ENCODE results near the gene NME2. TPM values are rescaled to one million over a fixed set of nuclear protein-coding genes. Genes with fewer than 3 reads are reported as not detected.

Gene NME2
- total RNA-seq, 1 donor = 162 TPM

DNA sequence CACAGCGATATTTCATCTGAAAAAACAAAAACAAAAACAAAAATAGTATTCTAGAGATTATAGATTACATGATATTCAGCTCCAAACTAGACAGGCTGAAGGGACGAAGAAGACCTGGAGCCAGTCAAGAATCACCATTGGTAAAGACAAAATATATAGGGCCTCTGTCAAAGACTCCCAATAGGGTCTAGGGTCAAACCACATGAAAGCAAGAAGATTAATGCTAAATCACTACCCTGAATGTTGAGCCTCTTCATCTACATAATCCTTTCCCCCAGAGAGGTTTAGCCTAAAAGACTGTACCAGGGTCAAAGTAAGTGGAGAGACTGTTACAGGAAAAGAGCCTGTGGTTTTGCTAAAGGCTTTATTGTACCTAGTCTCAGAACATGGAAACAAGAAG is 23.6 kb upstream of the NME2 start:
- no peak overlapping the region for H3K4me3 ChIP-seq (ENCODE audit: low read length)
- no peaks in the 10 kb centered on the region for H3K27me3 ChIP-seq (ENCODE audit: insufficient read depth, low read length)
- H3K4me1 ChIP-seq (ENCODE audit: insufficient read depth, low read length) = no peaks in the 10 kb centered on the region
- H3K9me3 ChIP-seq (ENCODE audit: low read depth, low read length) = no peaks in the 10 kb centered on the region

DNA sequence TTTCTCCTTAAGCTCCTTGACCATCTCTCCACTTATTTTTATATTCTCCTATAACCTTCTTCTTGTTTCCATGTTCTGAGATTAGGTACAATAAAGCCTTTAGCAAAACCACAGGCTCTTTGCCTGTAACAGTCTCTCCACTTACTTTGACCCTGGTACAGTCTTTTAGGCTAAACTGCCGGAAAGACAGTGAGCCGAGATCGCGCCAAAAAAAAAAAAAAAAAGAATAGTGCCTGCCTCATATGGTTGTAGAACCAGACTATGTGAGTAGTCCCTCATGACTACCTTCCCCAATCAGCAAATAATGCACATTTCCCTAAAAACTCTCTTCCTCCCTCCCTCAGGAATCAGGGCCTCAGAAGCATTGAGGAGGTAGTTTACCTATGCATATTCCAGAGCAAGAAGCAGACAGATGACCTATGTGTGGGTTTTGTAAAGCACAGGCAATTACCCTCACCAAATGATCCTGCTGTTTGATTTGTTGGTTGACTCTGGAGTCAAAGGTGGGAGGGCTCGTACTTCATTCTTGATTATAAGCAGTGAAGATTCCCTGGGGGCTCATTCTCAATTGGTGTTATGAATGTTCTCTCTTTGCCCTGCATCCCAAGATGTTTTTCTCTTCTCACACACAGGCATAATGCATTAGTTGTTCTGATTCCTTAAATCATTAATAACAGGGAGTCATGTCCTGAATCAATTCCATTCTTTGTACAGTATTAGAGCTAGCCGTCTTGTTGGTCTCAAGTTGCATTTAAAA is 21.8 kb upstream of the NME2 start:
- Histone ChIP-seq H3K27me3 (ENCODE audit: insufficient read depth, low read length) (no peaks in the 10 kb centered on the region), H3K4me1 (ENCODE audit: insufficient read depth, low read length) (no peaks in the 10 kb centered on the region), H3K4me3 (ENCODE audit: low read length) (no peak overlapping the region), H3K9me3 (ENCODE audit: low read depth, low read length) (no peaks in the 10 kb centered on the region)

DNA sequence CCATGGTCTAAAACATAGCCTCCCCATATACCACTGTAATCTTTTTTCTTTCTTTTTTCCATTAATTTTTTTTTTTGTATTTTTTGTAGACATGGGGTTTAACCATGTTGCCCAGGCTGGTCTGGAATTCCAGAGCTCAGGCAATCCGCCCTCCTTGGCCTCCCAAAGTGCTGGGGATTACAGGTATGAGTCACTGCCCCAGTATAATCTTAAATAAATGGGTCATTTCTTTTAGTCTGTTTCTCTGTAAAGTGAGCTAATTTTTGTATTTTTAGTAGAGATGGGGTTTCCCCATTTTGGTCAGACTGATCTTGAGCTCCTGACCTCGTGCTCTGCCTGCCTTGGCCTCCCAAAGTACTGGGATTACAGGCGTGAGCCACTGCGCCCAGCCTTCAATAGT is 18.6 kb upstream of the NME2 start:
- peaks cover 5% of the 10 kb centered on the region for H3K4me1 ChIP-seq (ENCODE audit: insufficient read depth, low read length)
- H3K27me3 ChIP-seq (ENCODE audit: insufficient read depth, low read length) = no peaks in the 10 kb centered on the region
- H3K4me3 ChIP-seq (ENCODE audit: low read length) = no peak overlapping the region
- H3K9me3 ChIP-seq (ENCODE audit: low read depth, low read length) = no peaks in the 10 kb centered on the region

DNA sequence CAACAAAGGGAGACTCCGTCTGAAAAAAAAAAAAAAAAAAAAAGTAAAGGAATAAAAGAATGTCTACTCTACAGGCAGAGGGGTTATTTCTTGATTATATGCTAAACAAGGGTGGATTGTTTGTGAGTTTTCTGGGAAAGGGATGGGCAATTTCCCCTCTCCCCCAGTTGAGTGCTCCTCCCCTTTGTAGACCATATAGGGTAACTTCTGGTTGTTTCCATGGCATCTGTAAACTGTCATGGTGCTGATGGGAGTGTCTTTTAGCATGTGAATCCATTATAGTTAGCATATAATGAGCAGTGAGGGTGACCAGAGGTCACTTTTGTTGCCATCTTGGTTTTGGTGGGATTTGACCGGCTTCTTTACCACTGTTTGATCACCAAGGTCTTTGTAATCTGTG is 17.0 kb upstream of the NME2 start:
- Histone ChIP-seq H3K4me3 (ENCODE audit: low read length) (no peak overlapping the region), H3K4me1 (ENCODE audit: insufficient read depth, low read length) (peaks cover 13% of the 10 kb centered on the region), H3K27me3 (ENCODE audit: insufficient read depth, low read length) (no peaks in the 10 kb centered on the region), H3K9me3 (ENCODE audit: low read depth, low read length) (no peaks in the 10 kb centered on the region)

DNA sequence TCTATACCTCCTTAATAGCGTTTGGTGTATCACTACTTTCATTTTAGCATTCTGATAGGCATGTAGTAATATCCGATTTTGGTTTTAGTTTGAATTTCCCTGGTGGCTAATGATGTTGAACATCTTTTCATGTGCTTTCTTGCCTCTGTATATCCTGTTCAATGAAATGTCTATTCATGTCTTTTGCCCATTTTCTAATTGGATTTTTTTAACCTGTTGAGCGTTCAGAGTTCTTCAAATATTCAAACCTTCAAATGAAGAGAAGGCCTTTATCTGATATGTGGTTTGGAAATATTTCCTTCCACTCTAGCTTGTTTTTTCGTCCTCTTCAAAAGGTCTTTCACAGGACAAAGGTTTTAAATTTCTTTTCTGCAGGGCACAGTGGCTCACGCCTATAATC is 15.3 kb upstream of the NME2 start:
- Histone ChIP-seq H3K27me3 (ENCODE audit: insufficient read depth, low read length) (no peaks in the 10 kb centered on the region), H3K9me3 (ENCODE audit: low read depth, low read length) (no peaks in the 10 kb centered on the region), H3K4me1 (ENCODE audit: insufficient read depth, low read length) (peaks cover 23% of the 10 kb centered on the region), H3K4me3 (ENCODE audit: low read length) (no peak overlapping the region)

DNA sequence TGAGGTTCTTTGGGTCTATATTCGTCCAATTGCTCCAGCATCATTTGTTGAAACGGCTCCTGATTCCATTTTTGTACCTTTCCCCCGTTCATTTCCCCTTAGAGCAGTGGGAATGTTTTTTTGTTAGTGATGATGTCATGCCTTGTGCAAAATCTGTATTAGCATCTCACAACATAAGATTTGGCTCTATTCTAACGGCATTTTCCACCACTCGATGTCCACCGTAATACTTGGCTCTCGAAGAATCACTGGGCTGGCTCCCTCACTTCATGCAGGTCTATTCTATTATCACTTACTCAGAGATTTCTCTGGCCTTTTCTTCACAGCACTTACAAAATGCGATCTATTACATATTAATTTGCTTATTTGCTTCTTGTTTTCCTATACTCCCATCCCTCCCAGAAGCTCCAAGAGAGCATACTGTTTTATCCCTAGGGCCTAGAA is 13.4 kb upstream of the NME2 start:
- Histone ChIP-seq H3K4me1 (ENCODE audit: insufficient read depth, low read length) (peaks cover 23% of the 10 kb centered on the region), H3K27me3 (ENCODE audit: insufficient read depth, low read length) (no peaks in the 10 kb centered on the region), H3K9me3 (ENCODE audit: low read depth, low read length) (no peaks in the 10 kb centered on the region), H3K4me3 (ENCODE audit: low read length) (no peak overlapping the region)

- peaks cover 23% of the 10 kb centered on the region for H3K4me1 ChIP-seq (ENCODE audit: insufficient read depth, low read length)
- peak within 1 kb of the TSS; percentile 60 for H3K4me3 ChIP-seq (ENCODE audit: low read length)
- H3K27me3 ChIP-seq (ENCODE audit: insufficient read depth, low read length) = no peaks in the 10 kb centered on the region
- no peaks in the 10 kb centered on the region for H3K9me3 ChIP-seq (ENCODE audit: low read depth, low read length)
Observed at GRCh38 chr17:51153210-51154072, 12.8 kb upstream of the NME2 start, which contains the start of gene NME1. Gene NME1 (plus strand): TSS chr17:51153559. CDS start chr17:51155655, 2,096 bp downstream.

- peaks cover 23% of the 10 kb centered on the region for H3K4me1 ChIP-seq (ENCODE audit: insufficient read depth, low read length)
- no peaks in the 10 kb centered on the region for H3K27me3 ChIP-seq (ENCODE audit: insufficient read depth, low read length)
- peak overlapping the region; percentile 60 for H3K4me3 ChIP-seq (ENCODE audit: low read length)
- H3K9me3 ChIP-seq (ENCODE audit: low read depth, low read length) = no peaks in the 10 kb centered on the region
Observed at GRCh38 chr17:51154176-51154575, 12.0 kb upstream of the NME2 start.

- H3K27me3 ChIP-seq (ENCODE audit: insufficient read depth, low read length) = no peaks in the 10 kb centered on the region
- H3K4me3 ChIP-seq (ENCODE audit: low read length) = no peak overlapping the region
- H3K4me1 ChIP-seq (ENCODE audit: insufficient read depth, low read length) = peaks cover 23% of the 10 kb centered on the region
- H3K9me3 ChIP-seq (ENCODE audit: low read depth, low read length) = no peaks in the 10 kb centered on the region
Observed at GRCh38 chr17:51155416-51155815, 10.8 kb upstream of the NME2 start.

GRCh38 chr17:51159604-51160003 is 6.6 kb upstream of the NME2 start:
- H3K27me3 ChIP-seq (ENCODE audit: insufficient read depth, low read length) = no peaks in the 10 kb centered on the region
- peaks cover 6% of the 10 kb centered on the region for H3K4me1 ChIP-seq (ENCODE audit: insufficient read depth, low read length)
- no peaks in the 10 kb centered on the region for H3K9me3 ChIP-seq (ENCODE audit: low read depth, low read length)
- H3K4me3 ChIP-seq (ENCODE audit: low read length) = no peak overlapping the region

GRCh38 chr17:51161541-51161940 is 4.7 kb upstream of the NME2 start:
- Histone ChIP-seq H3K27me3 (ENCODE audit: insufficient read depth, low read length) (no peaks in the 10 kb centered on the region), H3K4me1 (ENCODE audit: insufficient read depth, low read length) (peaks cover 7% of the 10 kb centered on the region), H3K4me3 (ENCODE audit: low read length) (no peak overlapping the region), H3K9me3 (ENCODE audit: low read depth, low read length) (no peaks in the 10 kb centered on the region)

DNA sequence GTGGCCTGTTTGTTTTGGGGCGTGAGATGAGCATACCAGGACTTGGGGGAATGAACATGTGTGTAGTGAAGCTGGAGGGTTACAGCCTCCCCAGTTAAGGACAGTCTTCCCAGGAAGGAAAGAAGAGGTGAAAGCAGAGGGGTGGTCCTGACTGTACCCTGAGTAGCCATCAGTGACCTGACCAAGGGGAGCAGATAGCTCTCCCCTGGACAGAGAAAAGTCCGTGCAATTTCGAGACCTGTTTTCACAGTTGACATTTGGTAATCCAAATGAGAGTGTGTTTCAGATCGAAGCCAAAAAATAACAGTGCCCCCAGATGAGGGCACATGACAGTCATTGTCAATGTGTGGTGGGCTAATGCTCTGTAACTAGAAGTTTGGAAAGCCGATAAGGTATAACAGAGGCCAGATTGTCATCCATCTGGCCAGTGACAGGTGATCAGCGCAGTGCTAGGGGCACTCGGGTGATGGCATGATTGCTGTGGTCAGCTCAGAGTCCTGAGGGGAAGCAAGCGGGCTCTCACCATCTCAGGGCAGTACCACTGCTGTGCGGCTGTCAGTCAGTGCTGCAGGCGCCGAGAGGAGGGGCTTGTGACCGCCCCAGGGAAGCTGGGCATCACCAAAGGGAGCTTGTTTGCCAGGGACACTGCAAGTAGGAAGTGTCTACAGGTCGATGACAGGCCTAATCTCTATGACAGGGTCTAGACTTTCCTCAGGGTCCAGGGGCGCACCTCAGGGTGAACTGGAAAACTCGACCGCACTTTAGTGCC is 1.1 kb upstream of the NME2 start:
- no peak overlapping the region for H3K4me3 ChIP-seq (ENCODE audit: low read length)

DNA sequence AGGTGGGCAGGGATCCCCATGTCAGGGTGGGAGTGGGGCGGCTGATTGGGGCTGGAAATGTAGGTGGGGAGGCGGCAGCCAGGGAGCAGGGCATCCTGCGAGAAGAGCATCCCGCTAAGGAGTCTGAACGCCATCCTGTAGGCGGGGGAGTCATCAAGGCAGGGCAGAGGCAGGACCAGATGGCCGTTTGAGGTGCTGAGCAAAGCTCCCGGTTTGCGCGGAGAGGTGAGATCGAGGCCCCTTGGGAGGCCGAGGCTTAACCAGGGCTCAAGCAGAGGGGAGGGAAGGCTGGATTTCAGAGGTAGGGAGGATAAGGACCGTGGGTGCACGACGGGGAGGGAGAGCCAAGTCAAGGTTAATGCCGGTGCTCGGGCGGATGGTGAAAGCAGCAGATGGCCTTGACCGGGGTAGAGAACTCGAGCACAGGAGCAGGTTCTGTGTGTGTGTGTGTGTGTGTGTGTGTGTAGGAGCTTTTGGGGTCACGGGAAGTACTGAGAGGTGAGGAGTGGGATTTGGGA is 472 bp upstream of the NME2 start:
- Histone ChIP-seq H3K4me3 (ENCODE audit: low read length) (peak overlapping the region; percentile 64), H3K9me3 (ENCODE audit: low read depth, low read length) (no peaks in the 10 kb centered on the region), H3K4me1 (ENCODE audit: insufficient read depth, low read length) (peaks cover 18% of the 10 kb centered on the region), H3K27me3 (ENCODE audit: insufficient read depth, low read length) (no peaks in the 10 kb centered on the region)

More for the DNA sequence above, 1.1 kb upstream of the NME2 start:
- H3K27me3 ChIP-seq (ENCODE audit: insufficient read depth, low read length) = no peaks in the 10 kb centered on the region
- H3K4me1 ChIP-seq (ENCODE audit: insufficient read depth, low read length) = peaks cover 18% of the 10 kb centered on the region
- H3K9me3 ChIP-seq (ENCODE audit: low read depth, low read length) = no peaks in the 10 kb centered on the region

- peaks cover 18% of the 10 kb centered on the region for H3K4me1 ChIP-seq (ENCODE audit: insufficient read depth, low read length)
- no peaks in the 10 kb centered on the region for H3K9me3 ChIP-seq (ENCODE audit: low read depth, low read length)
- H3K27me3 ChIP-seq (ENCODE audit: insufficient read depth, low read length) = no peaks in the 10 kb centered on the region
- H3K4me3 ChIP-seq (ENCODE audit: low read length) = peak overlapping the region; percentile 64
Observed at GRCh38 chr17:51166987-51167931, 1.0 kb downstream of the NME2 start.

Data from mononuclear cell (primary cell).